Uterus (tissue), 4 donors: ENCODE results near the gene FANCC. TPM values are rescaled to one million over a fixed set of nuclear protein-coding genes. Genes with fewer than 3 reads are reported as not detected.
A peak's percentile ranks its signal among the peaks of the same experiment; 100 is the strongest.

ENCODE experiments used
- DNase-seq, 2 donors: peaks; one replicate each; pipeline ENCODE4 v3.0.0-alpha.2; 2019 to 2020
- H3K27ac ChIP-seq, 2 donors: fragments of 200-600 bp; sonication (generic); 1 replicate in 1 of 2; 2 replicates in 1 of 2; pipeline ENCODE4 v1.5.1; 2016 to 2018
- H3K27me3 ChIP-seq, 2 donors: fragments of 200-600 bp; sonication (generic); one replicate each; pipeline ENCODE4 v1.5.1; 2018 to 2019; ENCODE audit warnings: control low read depth in 1 of 2
- H3K36me3 ChIP-seq, 2 donors: fragments of 200-600 bp; sonication (generic); one replicate each; pipeline ENCODE4 v1.5.1; 2019; ENCODE audit warnings: control low read depth in 1 of 2
- H3K4me1 ChIP-seq, 2 donors: fragments of 200-600 bp; sonication (generic); one replicate each; pipeline ENCODE4 v1.5.1; 2018 to 2019; ENCODE audit warnings: control low read depth in 1 of 2
- H3K4me3 ChIP-seq, 2 donors: fragments of 200-600 bp; sonication (generic); 1 replicate in 1 of 2; 2 replicates in 1 of 2; pipeline ENCODE4 v1.5.1; 2018 to 2019; ENCODE audit warnings: mild to moderate bottlenecking in 1 of 2
- H3K9me3 ChIP-seq, 2 donors: fragments of 200-600 bp; sonication (generic); one replicate each; pipeline ENCODE4 v1.5.1; 2019; ENCODE audit warnings: control low read depth in 1 of 2
- CTCF ChIP-seq, 4 experiments: fragments of 200-600 bp in 2 of 4; fragments of 450-650 bp in 2 of 4; sonication (generic) in 2 of 4; IDR thresholded peaks; one replicate each; pipeline ENCODE4 v1.5.1; 2016 to 2019; ENCODE audit warnings: antibody characterized with exemption in 4 of 4, mild to moderate bottlenecking in 2 of 4, moderate library complexity in 1 of 4
- POLR2A ChIP-seq, 2 donors: fragments of 450-650 bp; IDR thresholded peaks; one replicate each; pipeline ENCODE4 v1.6.1; 2016; ENCODE audit warnings: antibody characterized with exemption in 2 of 2, mild to moderate bottlenecking in 1 of 2, moderate library complexity in 1 of 2
- intact Hi-C: fragments of 100-400 bp; cut with DNase I; formaldehyde crosslinking; loops from one replicate; pipeline ENCODE4 v1.15.1; 2023; ENCODE audit warnings: low total_unique reads
- total RNA-seq, 4 donors: library from RNA; depleted of rRNA in 3 of 4; stranded (reverse); fragments of >200 nt in 3 of 4; gene quantifications; one replicate each; pipeline versions ENCODE4 v1.1.0 to v1.2.4, GENCODE V29; 2014 to 2023
- donor health status: DM: yes; HTN: yes; CAD: no.

Gene FANCC
- total RNA-seq, 4 donors from 2014 or later: 4.1 to 21.4 (median 15.9) TPM

GRCh38 chr9:95341293-95341962 lies 23.9 kb upstream of the FANCC start:
- intact Hi-C loops: no loop called here
- TF ChIP-seq POLR2A (IDR thresholded peaks at IDR 0.05): no peak
- no peak for TF ChIP-seq CTCF (IDR thresholded peaks at IDR 0.05)
- H3K4me1 ChIP-seq: no peaks in the 10 kb centered on the region
- H3K27ac ChIP-seq: no peak overlapping the region
- no peak overlapping the region for H3K4me3 ChIP-seq
- H3K9me3 ChIP-seq: no peaks in the 10 kb centered on the region
- H3K36me3 ChIP-seq: no peaks in the 10 kb centered on the region
- DNase-seq: no peak
- no peaks in the 10 kb centered on the region for H3K27me3 ChIP-seq

- Histone ChIP-seq H3K4me1 (no peaks in the 10 kb centered on the region), H3K27ac (no peak overlapping the region), H3K4me3 (no peak overlapping the region), H3K27me3 (no peaks in the 10 kb centered on the region), H3K9me3 (no peaks in the 10 kb centered on the region), H3K36me3 (no peaks in the 10 kb centered on the region)
- DNase-seq: no peak
- TF ChIP-seq POLR2A (IDR thresholded peaks at IDR 0.05) (no peak), CTCF (IDR thresholded peaks at IDR 0.05) (no peak)
- intact Hi-C loops: no loop called here
Measured at GRCh38 chr9:95338243-95338642, 20.7 kb upstream of the FANCC start.

GRCh38 chr9:95336281-95336680 lies 18.8 kb upstream of the FANCC start:
- no peaks in the 10 kb centered on the region for H3K4me1 ChIP-seq
- H3K27me3 ChIP-seq: no peaks in the 10 kb centered on the region
- no peak overlapping the region for H3K4me3 ChIP-seq
- no peak for DNase-seq
- no peaks in the 10 kb centered on the region for H3K9me3 ChIP-seq
- intact Hi-C loops: no loop called here
- H3K36me3 ChIP-seq: no peaks in the 10 kb centered on the region
- TF ChIP-seq CTCF (IDR thresholded peaks at IDR 0.05) (peak in 2 of 4 experiments; percentile 24 to 28), POLR2A (IDR thresholded peaks at IDR 0.05) (no peak)
- no peak overlapping the region for H3K27ac ChIP-seq

GRCh38 chr9:95333426-95333825 lies 15.9 kb upstream of the FANCC start:
- no peak for DNase-seq
- intact Hi-C loops: no loop called here
- Histone ChIP-seq H3K4me1 (no peaks in the 10 kb centered on the region), H3K27ac (no peak overlapping the region), H3K9me3 (no peaks in the 10 kb centered on the region), H3K27me3 (no peaks in the 10 kb centered on the region), H3K4me3 (no peak overlapping the region), H3K36me3 (no peaks in the 10 kb centered on the region)
- TF ChIP-seq CTCF (IDR thresholded peaks at IDR 0.05) (no peak), POLR2A (IDR thresholded peaks at IDR 0.05) (no peak)

- Histone ChIP-seq H3K9me3 (no peaks in the 10 kb centered on the region), H3K27ac (no peak overlapping the region)
- TF ChIP-seq POLR2A (IDR thresholded peaks at IDR 0.05) (no peak), CTCF (IDR thresholded peaks at IDR 0.05) (no peak)
Measured at GRCh38 chr9:95332860-95333259, 15.4 kb upstream of the FANCC start.

More at GRCh38 chr9:95332860-95333259, 15.4 kb upstream of the FANCC start:
- Histone ChIP-seq H3K27me3 (no peaks in the 10 kb centered on the region), H3K4me1 (no peaks in the 10 kb centered on the region), H3K36me3 (no peaks in the 10 kb centered on the region), H3K4me3 (no peak overlapping the region)
- DNase-seq: no peak
- intact Hi-C loops: no loop called here
